H1 (cell line): ENCODE measurements around the gene GTF2A1. TPM values are rescaled to one million over a fixed set of nuclear protein-coding genes. Genes with fewer than 3 reads are reported as not detected.

Experiments
- CTCF ChIA-PET: fragments of 300-600 bp; sonication (Branson Sonifier 250); formaldehyde crosslinking; loops from one replicate; lab custom pipeline; 2021; ENCODE audit not compliant: partially characterized antibody; lab: Charles Lee
- POLR2A ChIA-PET: fragments of 300-600 bp; sonication (Branson Sonifier 250); formaldehyde crosslinking; loops from one replicate; lab custom pipeline; 2021; ENCODE audit warnings: inconsistent platforms; ENCODE audit not compliant: partially characterized antibody; lab: Charles Lee
- DNase-seq, 2 experiments: peaks; one replicate each; pipeline versions ENCODE4 v3.0.0 to v3.0.0-alpha.2; 2010 to 2022; ENCODE audit warnings: low spot score in 2 of 2, low read depth in 1 of 2, mixed read lengths in 1 of 2
- FAIRE-seq: peaks from 2 replicates; lab custom pipeline; 2011; peaks lifted over from hg19 to GRCh38; lab: Jason Lieb, UNC
- H2AFZ ChIP-seq: 2 replicates; pipeline ENCODE4 v1.8.1; 2012; ENCODE audit warnings: low read length, inconsistent platforms
- H2AK5ac ChIP-seq: 2 replicates; pipeline ENCODE4 v1.6.1; 2013; ENCODE audit warnings: low read depth, low read length
- H2BK120ac ChIP-seq: replicated peaks from 2 replicates; pipeline ENCODE3; 2013; ENCODE audit warnings: low read depth, low read length, inconsistent platforms
- H2BK12ac ChIP-seq: 2 replicates; pipeline ENCODE4 v1.6.1; 2013; ENCODE audit warnings: low read depth, low read length
- H2BK15ac ChIP-seq: 2 replicates; pipeline ENCODE4 v1.6.1; 2013; ENCODE audit warnings: low read length
- H2BK20ac ChIP-seq: 2 replicates; pipeline ENCODE4 v1.6.1; 2013; ENCODE audit warnings: low read length
- H2BK5ac ChIP-seq: 2 replicates; pipeline ENCODE4 v1.6.1; 2013; ENCODE audit warnings: low read depth, low read length
- H3K14ac ChIP-seq: 2 replicates; pipeline ENCODE4 v1.6.1; 2013; ENCODE audit warnings: inconsistent platforms; ENCODE audit not compliant: insufficient read length
- H3K18ac ChIP-seq: 2 replicates; pipeline ENCODE4 v1.6.1; 2013; ENCODE audit warnings: low read length; ENCODE audit errors: extremely low read depth
- H3K23ac ChIP-seq: 2 replicates; pipeline ENCODE4 v1.6.1; 2013; ENCODE audit warnings: inconsistent platforms; ENCODE audit not compliant: insufficient read length
- H3K23me2 ChIP-seq: 2 replicates; pipeline ENCODE4 v1.6.1; 2013; ENCODE audit warnings: low read depth, low read length
- H3K27ac ChIP-seq: 2 replicates; pipeline ENCODE4 v1.6.1; 2011; ENCODE audit warnings: low read depth, low read length, inconsistent platforms
- H3K27me3 ChIP-seq, 4 experiments: replicated peaks in 1 of 4; 1 replicate in 1 of 4; 2 replicates in 3 of 4; pipeline versions ENCODE4 v1.6.1 to v1.8.1; 2011 to 2013; ENCODE audit warnings: low read length in 3 of 4, mild to moderate bottlenecking in 3 of 4, inconsistent platforms in 2 of 4, mixed read lengths in 2 of 4, moderate library complexity in 1 of 4; ENCODE audit not compliant: control insufficient read depth in 3 of 4, insufficient read depth in 3 of 4; ENCODE audit errors: extremely low read depth in 1 of 4
- H3K36me3 ChIP-seq, 4 experiments: 2 replicates each; pipeline versions ENCODE4 v1.6.1 to v1.8.1; 2011 to 2013; ENCODE audit warnings: mild to moderate bottlenecking in 4 of 4, low read length in 3 of 4, moderate library complexity in 2 of 4, control low read depth in 1 of 4, inconsistent platforms in 1 of 4; ENCODE audit not compliant: insufficient read depth in 4 of 4, control insufficient read depth in 2 of 4
- H3K4ac ChIP-seq: replicated peaks from 2 replicates; pipeline ENCODE3; 2013; ENCODE audit warnings: low read length, low read depth, mixed read lengths, inconsistent platforms; ENCODE audit not compliant: insufficient read length
- H3K4me1 ChIP-seq, 4 experiments: replicated peaks in 1 of 4; 1 replicate in 1 of 4; 2 replicates in 3 of 4; pipeline versions ENCODE4 v1.6.1 to v1.8.1; 2011 to 2013; ENCODE audit warnings: low read length in 3 of 4, inconsistent platforms in 2 of 4, mixed read lengths in 1 of 4; ENCODE audit not compliant: insufficient read depth in 4 of 4, control insufficient read depth in 3 of 4
- H3K4me2 ChIP-seq, 2 experiments: 2 replicates each; pipeline versions ENCODE4 v1.6.1 to v1.8.1; 2011 to 2013; ENCODE audit warnings: low read depth in 2 of 2, low read length in 2 of 2, control low read depth in 1 of 2, inconsistent platforms in 1 of 2, mild to moderate bottlenecking in 1 of 2; ENCODE audit not compliant: insufficient read depth in 1 of 2
- H3K4me3 ChIP-seq, 4 experiments: fragments of 200-600, 300-600 bp in 1 of 4; sonication (generic), shearing (Covaris generic), sonication (Bioruptor Twin) in 1 of 4; 2 replicates each; pipeline versions ENCODE4 v1.5.1 to v1.8.1; 2011 to 2016; ENCODE audit warnings: low read length in 4 of 4, low read depth in 3 of 4, control low read depth in 2 of 4, inconsistent platforms in 2 of 4, mild to moderate bottlenecking in 2 of 4, mixed read lengths in 1 of 4, moderate library complexity in 1 of 4; ENCODE audit not compliant: insufficient read depth in 2 of 4; ENCODE audit errors: extremely low read depth in 1 of 4
- H3K56ac ChIP-seq: replicated peaks from 2 replicates; pipeline ENCODE3; 2013; ENCODE audit warnings: low read depth, mild to moderate bottlenecking, mixed read lengths, low read length, inconsistent platforms; ENCODE audit not compliant: insufficient read length
- H3K79me1 ChIP-seq: 2 replicates; pipeline ENCODE4 v1.6.1; 2013; ENCODE audit warnings: low read depth, low read length, control low read depth
- H3K79me2 ChIP-seq, 2 experiments: 2 replicates each; pipeline versions ENCODE4 v1.6.1 to v1.8.1; 2012 to 2013; ENCODE audit warnings: low read length in 2 of 2, mild to moderate bottlenecking in 2 of 2, inconsistent platforms in 1 of 2; ENCODE audit not compliant: insufficient read depth in 2 of 2, control insufficient read depth in 1 of 2
- H3K9ac ChIP-seq, 4 experiments: replicated peaks in 1 of 4; 1 replicate in 1 of 4; 2 replicates in 3 of 4; pipeline versions ENCODE4 v1.6.1 to v1.8.1; 2011 to 2013; ENCODE audit warnings: low read depth in 3 of 4, low read length in 3 of 4, control low read depth in 2 of 4, mild to moderate bottlenecking in 2 of 4, moderate library complexity in 2 of 4, inconsistent platforms in 1 of 4; ENCODE audit errors: extremely low read depth in 1 of 4
- H3K9me3 ChIP-seq, 2 experiments: 2 replicates each; pipeline versions ENCODE4 v1.6.1 to v1.8.1; 2012 to 2013; ENCODE audit warnings: mild to moderate bottlenecking in 2 of 2, moderate library complexity in 2 of 2, control low read depth in 1 of 2, inconsistent platforms in 1 of 2, low read depth in 1 of 2, low read length in 1 of 2, mixed read lengths in 1 of 2; ENCODE audit not compliant: insufficient read depth in 2 of 2
- H4K20me1 ChIP-seq, 2 experiments: replicated peaks in 1 of 2; 2 replicates each; pipeline versions ENCODE3 to v1.8.1; 2011 to 2013; ENCODE audit warnings: inconsistent platforms in 2 of 2, low read length in 2 of 2, mild to moderate bottlenecking in 1 of 2; ENCODE audit not compliant: insufficient read depth in 2 of 2, control insufficient read depth in 1 of 2
- H4K5ac ChIP-seq: 2 replicates; pipeline ENCODE4 v1.6.1; 2013; ENCODE audit warnings: low read length, low read depth, mixed read lengths, inconsistent platforms; ENCODE audit not compliant: insufficient read length
- H4K8ac ChIP-seq: 2 replicates; pipeline ENCODE4 v1.8.0; 2013; ENCODE audit warnings: mild to moderate bottlenecking, moderate library complexity, low read length, inconsistent platforms; ENCODE audit not compliant: insufficient read depth; ENCODE audit errors: extremely low read depth
- H4K91ac ChIP-seq: replicated peaks from 2 replicates; pipeline ENCODE3; 2013; ENCODE audit warnings: low read length, mixed read lengths, inconsistent platforms; ENCODE audit not compliant: insufficient read length
- JUND ChIP-seq: IDR thresholded peaks from 2 replicates; pipeline ENCODE4 v1.6.1; 2011; ENCODE audit warnings: mild to moderate bottlenecking, improper control_type of control experiment, low read length
- KDM5A ChIP-seq: fragments of 200-600 bp; IDR thresholded peaks from 2 replicates; pipeline ENCODE4 v1.7.1; 2012; ENCODE audit warnings: mild to moderate bottlenecking, low read length, inconsistent platforms, mixed read lengths
- POLR2A ChIP-seq, 2 experiments: IDR thresholded peaks; 1 replicate in 1 of 2; 2 replicates in 1 of 2; pipeline ENCODE4 v1.6.1; 2011; ENCODE audit warnings: low read depth in 2 of 2, low read length in 2 of 2, mild to moderate bottlenecking in 2 of 2; ENCODE audit errors: control extremely low read depth in 1 of 2
- POLR2AphosphoS5 ChIP-seq: IDR thresholded peaks from 2 replicates; pipeline ENCODE4 v1.6.1; 2011; ENCODE audit warnings: low read depth, low read length
- SIRT6 ChIP-seq: IDR thresholded peaks from one replicate; pipeline ENCODE4 v1.7.1; 2012; ENCODE audit warnings: low read length, inconsistent platforms
- TAF1 ChIP-seq: IDR thresholded peaks from 2 replicates; pipeline ENCODE4 v1.6.1; 2011; ENCODE audit warnings: mild to moderate bottlenecking, low read depth, low read length
- WGBS, 2 experiments: shearing (Covaris generic) in 1 of 2; methylation state at CpG; one replicate each; pipeline versions ENCODE4 v1.1.6 to v1.1.7; 2013 to 2015; ENCODE audit warnings: low lambda C conversion rate in 2 of 2, mixed read lengths in 2 of 2, inconsistent platforms in 1 of 2, low coverage in 1 of 2, missing lambda C conversion rate in 1 of 2; ENCODE audit not compliant: insufficient replicate concordance in 2 of 2, insufficient coverage in 1 of 2, insufficient read length in 1 of 2; ENCODE audit errors: extremely low coverage in 1 of 2, missing lambda C conversion rate in 1 of 2; 5-methylcytosine and 5-hydroxymethylcytosine counted together
- polyA plus RNA-seq, 7 experiments: library from polyadenylated mRNA; depleted of rRNA in 3 of 7; stranded (reverse) in 5 of 7; unstranded in 2 of 7; fragments of >200 nt in 5 of 7; fragments of 200-250 nt in 2 of 7; gene quantifications; 1 replicate in 5 of 7; 2 replicates in 1 of 7; 4 replicates in 1 of 7; pipeline versions ENCODE4 v1.2.1 to v1.2.3, GENCODE V29; 2011 to 2013; ENCODE audit warnings: missing spikeins in 2 of 7, mixed read lengths in 2 of 7
- total RNA-seq: library from RNA; stranded (reverse); fragmentation: NEBNext Ultra II Directional; extraction: Animal tissue kit (Norgen Biotek cat#: 25700); gene quantifications from 2 replicates; pipeline ENCODE4 v1.2.1, GENCODE V29; 2021
- TF ChIP-seq, protein P1 (sequence below): IDR thresholded peaks from 2 replicates; pipeline ENCODE4 v1.6.1; 2012; ENCODE audit warnings: inconsistent platforms

GTF2A1 gene
- total and polyA plus RNA-seq, 2 of the 8 experiments (the other 6 are each of a cell fraction or from before 2014, with no cell fraction given) = 24.1 to 57.8 TPM

- Histone ChIP-seq H3K27ac (no peak overlapping the region), H3K4me3 (peak overlapping the region in 1 of 4 experiments; percentile 81; a peak in 3 of 8 replicates), H3K9ac (no peak overlapping the region), H3K4me2 (peak overlapping the region in 1 of 2 experiments; percentile 75; a peak in 1 of 4 replicates), H2BK15ac (no peak overlapping the region), H2BK12ac (no peak overlapping the region), H3K79me2 (no peaks in the 10 kb centered on the region), H4K8ac (no peak overlapping the region), H2BK20ac (no peak overlapping the region), H4K20me1 (no peaks in the 10 kb centered on the region), H3K14ac (no peak overlapping the region), H2BK5ac (no peak overlapping the region), H3K4me1 (peaks cover 0 to 5% (median 0%) of the 10 kb centered on the region in 4 experiments; a peak in 2 of 7 replicates), H3K36me3 (no peaks in the 10 kb centered on the region; a peak in 1 of 8 replicates)
- DNase-seq (no peak), FAIRE-seq (no peak)
- 52% methylated on average over 3 of the region's 3 CpGs; no CpG with 5 or more reads in 1 of the 2 experiments for WGBS, 2 experiments
- CTCF ChIA-PET = interaction anchor here (0.7 to 4.5 kb wide), 26 partner anchors 10 to 323 kb away, joined by 3 to 65 read pairs (median 4); no protein-coding TSS in a partner anchor
- TF ChIP-seq POLR2A (IDR thresholded peaks at IDR 0.05; ENCODE audit: control extremely low read depth in 1 of 2, low read depth in 2 of 2, low read length in 2 of 2) = no peak
- TF ChIP-seq KDM5A = no peak
- TF ChIP-seq TAF1 = no peak
- no peak for TF ChIP-seq POLR2AphosphoS5
- no peak for TF ChIP-seq SIRT6
- TF ChIP-seq JUND = no peak
- TF ChIP-seq, protein P1, sequence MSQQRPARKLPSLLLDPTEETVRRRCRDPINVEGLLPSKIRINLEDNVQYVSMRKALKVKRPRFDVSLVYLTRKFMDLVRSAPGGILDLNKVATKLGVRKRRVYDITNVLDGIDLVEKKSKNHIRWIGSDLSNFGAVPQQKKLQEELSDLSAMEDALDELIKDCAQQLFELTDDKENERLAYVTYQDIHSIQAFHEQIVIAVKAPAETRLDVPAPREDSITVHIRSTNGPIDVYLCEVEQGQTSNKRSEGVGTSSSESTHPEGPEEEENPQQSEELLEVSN = no peak
- TF ChIP-seq, all 59 proteins: peak for 0
- H3K79me1 ChIP-seq = no peaks in the 10 kb centered on the region
- H3K56ac ChIP-seq = no peak overlapping the region
- no peak overlapping the region for H3K4ac ChIP-seq
- POLR2A ChIA-PET = interaction anchor here (0.7 to 3.0 kb wide), 5 partner anchors 25 to 52 kb away, joined by 3 to 15 read pairs (median 3); partner anchors contain the start of gene GTF2A1
- H2AFZ ChIP-seq = no peak overlapping the region
- no peak overlapping the region for H2AK5ac ChIP-seq
- H3K9me3 ChIP-seq = no peaks in the 10 kb centered on the region
- no peak overlapping the region for H3K18ac ChIP-seq
- no peak overlapping the region for H3K23ac ChIP-seq
- H3K23me2 ChIP-seq = peaks cover 5% of the 10 kb centered on the region; the same call in 1 of the 2 replicates
- no peak overlapping the region for H2BK120ac ChIP-seq
- H4K91ac ChIP-seq = no peak overlapping the region
- H4K5ac ChIP-seq = no peak overlapping the region
- H3K27me3 ChIP-seq = no peaks in the 10 kb centered on the region
Measured at GRCh38 chr14:81170829-81171195, 49.9 kb downstream of the GTF2A1 start.
